ENCODE measurements around the gene SPAG16.

Gene SPAG16

DNA sequence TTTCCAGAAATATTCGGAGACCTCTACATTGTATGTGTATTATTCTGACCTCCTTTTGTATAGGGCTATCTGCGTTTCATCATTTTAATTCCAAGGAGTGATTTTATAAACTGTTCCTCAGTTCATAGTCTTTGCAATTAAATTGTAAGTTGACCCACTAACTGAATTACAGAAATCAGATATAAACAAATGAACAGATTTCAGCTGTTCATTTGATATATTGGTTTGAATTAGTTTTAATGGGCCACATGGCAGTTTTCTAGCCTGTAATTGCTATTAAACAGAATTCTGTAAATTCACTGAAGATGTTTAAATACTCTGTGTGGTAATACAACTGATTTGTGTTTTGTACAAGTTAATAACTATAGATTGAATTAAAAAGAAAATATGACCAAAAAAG is 780.2 kb downstream of the SPAG16 start:
- TF ChIP-seq ZFP30 (CRISPR knock-in tag; IDR thresholded peaks at IDR 0.05) (no peak), ZNF70 (CRISPR knock-in tag; IDR thresholded peaks at IDR 0.05) (no peak), TOX (CRISPR knock-in tag; IDR thresholded peaks at IDR 0.05; ENCODE audit: borderline replicate concordance) (no peak), PPARA (CRISPR knock-in tag; IDR thresholded peaks at IDR 0.05; ENCODE audit: borderline replicate concordance) (no peak), ESRRG (CRISPR knock-in tag; IDR thresholded peaks at IDR 0.05) (no peak), TCF4 (CRISPR knock-in tag; IDR thresholded peaks at IDR 0.05; ENCODE audit: borderline replicate concordance) (peak; percentile 41; the same call in 1 of the 2 replicates)
- TF ChIP-seq, protein P1, sequence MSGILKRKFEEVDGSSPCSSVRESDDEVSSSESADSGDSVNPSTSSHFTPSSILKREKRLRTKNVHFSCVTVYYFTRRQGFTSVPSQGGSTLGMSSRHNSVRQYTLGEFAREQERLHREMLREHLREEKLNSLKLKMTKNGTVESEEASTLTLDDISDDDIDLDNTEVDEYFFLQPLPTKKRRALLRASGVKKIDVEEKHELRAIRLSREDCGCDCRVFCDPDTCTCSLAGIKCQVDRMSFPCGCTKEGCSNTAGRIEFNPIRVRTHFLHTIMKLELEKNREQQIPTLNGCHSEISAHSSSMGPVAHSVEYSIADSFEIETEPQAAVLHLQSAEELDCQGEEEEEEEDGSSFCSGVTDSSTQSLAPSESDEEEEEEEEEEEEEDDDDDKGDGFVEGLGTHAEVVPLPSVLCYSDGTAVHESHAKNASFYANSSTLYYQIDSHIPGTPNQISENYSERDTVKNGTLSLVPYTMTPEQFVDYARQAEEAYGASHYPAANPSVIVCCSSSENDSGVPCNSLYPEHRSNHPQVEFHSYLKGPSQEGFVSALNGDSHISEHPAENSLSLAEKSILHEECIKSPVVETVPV (CRISPR knock-in tag; IDR thresholded peaks at IDR 0.05): no peak
- no peak for ATAC-seq

DNA sequence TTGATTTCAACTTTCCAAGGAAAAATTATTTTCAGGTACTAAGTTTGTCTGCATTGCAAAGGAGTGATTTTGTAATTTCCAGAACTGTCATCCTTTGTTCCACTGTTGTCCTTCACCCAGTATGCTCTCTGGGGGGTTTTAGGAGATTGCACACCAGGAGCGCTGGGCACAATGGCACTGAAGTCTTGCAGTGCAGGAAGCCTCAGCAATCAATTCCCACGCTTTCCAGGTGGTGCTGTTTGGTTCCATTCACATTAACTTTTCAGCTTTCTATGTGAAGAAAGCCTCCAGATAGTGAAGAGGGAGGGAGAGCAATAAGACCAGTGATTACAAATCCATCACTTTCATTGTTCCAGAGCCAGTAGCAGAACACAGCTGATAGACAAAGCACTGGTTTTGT is 782.6 kb downstream of the SPAG16 start:
- no peak for TF ChIP-seq BACH2 (CRISPR knock-in tag; IDR thresholded peaks at IDR 0.05; ENCODE audit: borderline replicate concordance)
- TF ChIP-seq ZNF565 (CRISPR knock-in tag; conservative IDR thresholded peaks at IDR 0.05; ENCODE audit: low read depth): no peak
- no peak for TF ChIP-seq ZFP30 (CRISPR knock-in tag; IDR thresholded peaks at IDR 0.05)
- TF ChIP-seq CSDC2 (CRISPR knock-in tag; IDR thresholded peaks at IDR 0.05): no peak
- TF ChIP-seq SNAI2 (CRISPR knock-in tag; IDR thresholded peaks at IDR 0.05): no peak
- TF ChIP-seq GLIS3 (CRISPR knock-in tag; IDR thresholded peaks at IDR 0.05): no peak
- TF ChIP-seq ZC3H10 (CRISPR knock-in tag; IDR thresholded peaks at IDR 0.05): no peak
- TF ChIP-seq ARNTL (CRISPR knock-in tag; IDR thresholded peaks at IDR 0.05; ENCODE audit: borderline replicate concordance, low read depth): no peak
- no peak for TF ChIP-seq OSR1 (CRISPR knock-in tag; IDR thresholded peaks at IDR 0.05)
- ATAC-seq: no peak

DNA sequence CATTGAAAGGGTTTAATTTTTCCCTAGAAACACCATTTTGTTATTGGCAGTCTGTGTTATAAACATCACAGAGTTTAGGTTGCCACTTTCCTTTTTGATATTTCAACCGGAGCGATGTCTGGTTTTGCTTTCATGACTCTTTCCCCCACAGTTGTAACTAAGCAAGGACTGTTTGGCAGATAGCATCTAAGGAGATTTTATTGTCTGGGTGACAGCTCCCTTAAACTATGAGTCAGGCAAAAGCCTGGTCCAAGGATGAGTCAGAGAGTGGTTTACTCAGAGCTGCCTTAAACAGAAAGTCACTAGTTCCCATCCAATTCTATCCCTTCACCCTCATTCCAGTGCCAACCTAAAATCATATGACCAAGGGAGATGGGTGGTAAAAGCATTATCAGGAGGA is 785.0 kb downstream of the SPAG16 start:
- ATAC-seq: peak; percentile 100
- peak; percentile 80; the same call in 1 of the 2 replicates for TF ChIP-seq ISL1 (CRISPR knock-in tag; IDR thresholded peaks at IDR 0.05)
- no peak for TF ChIP-seq SNAI2 (CRISPR knock-in tag; IDR thresholded peaks at IDR 0.05)
- TF ChIP-seq TOX (CRISPR knock-in tag; IDR thresholded peaks at IDR 0.05; ENCODE audit: borderline replicate concordance): peak; percentile 44; the same call in 1 of the 2 replicates

DNA sequence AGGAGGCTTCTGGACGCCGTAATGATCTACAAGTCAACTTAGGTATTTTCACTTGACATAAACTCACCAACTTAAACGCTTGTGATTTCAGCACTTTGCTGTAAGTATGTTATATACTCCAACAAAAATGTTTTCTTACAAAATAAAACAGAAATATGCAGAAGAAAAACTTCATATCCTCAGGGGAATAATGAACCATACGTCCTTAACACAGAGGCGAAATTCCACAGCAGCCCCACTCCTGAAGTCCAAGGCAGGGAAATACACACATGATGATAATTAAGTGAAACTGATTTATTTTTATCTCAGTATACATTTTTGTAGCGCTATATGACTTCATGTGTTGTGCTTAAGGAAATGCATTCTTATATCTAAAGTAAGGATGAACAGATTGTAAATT is 791.2 kb downstream of the SPAG16 start:
- TF ChIP-seq ISL1 (CRISPR knock-in tag; IDR thresholded peaks at IDR 0.05) (no peak), TCF4 (CRISPR knock-in tag; IDR thresholded peaks at IDR 0.05; ENCODE audit: borderline replicate concordance) (no peak), GLIS3 (CRISPR knock-in tag; IDR thresholded peaks at IDR 0.05) (no peak), ARNTL (CRISPR knock-in tag; IDR thresholded peaks at IDR 0.05; ENCODE audit: borderline replicate concordance, low read depth) (no peak), SNAI2 (CRISPR knock-in tag; IDR thresholded peaks at IDR 0.05) (no peak)
- TF ChIP-seq, protein P2, sequence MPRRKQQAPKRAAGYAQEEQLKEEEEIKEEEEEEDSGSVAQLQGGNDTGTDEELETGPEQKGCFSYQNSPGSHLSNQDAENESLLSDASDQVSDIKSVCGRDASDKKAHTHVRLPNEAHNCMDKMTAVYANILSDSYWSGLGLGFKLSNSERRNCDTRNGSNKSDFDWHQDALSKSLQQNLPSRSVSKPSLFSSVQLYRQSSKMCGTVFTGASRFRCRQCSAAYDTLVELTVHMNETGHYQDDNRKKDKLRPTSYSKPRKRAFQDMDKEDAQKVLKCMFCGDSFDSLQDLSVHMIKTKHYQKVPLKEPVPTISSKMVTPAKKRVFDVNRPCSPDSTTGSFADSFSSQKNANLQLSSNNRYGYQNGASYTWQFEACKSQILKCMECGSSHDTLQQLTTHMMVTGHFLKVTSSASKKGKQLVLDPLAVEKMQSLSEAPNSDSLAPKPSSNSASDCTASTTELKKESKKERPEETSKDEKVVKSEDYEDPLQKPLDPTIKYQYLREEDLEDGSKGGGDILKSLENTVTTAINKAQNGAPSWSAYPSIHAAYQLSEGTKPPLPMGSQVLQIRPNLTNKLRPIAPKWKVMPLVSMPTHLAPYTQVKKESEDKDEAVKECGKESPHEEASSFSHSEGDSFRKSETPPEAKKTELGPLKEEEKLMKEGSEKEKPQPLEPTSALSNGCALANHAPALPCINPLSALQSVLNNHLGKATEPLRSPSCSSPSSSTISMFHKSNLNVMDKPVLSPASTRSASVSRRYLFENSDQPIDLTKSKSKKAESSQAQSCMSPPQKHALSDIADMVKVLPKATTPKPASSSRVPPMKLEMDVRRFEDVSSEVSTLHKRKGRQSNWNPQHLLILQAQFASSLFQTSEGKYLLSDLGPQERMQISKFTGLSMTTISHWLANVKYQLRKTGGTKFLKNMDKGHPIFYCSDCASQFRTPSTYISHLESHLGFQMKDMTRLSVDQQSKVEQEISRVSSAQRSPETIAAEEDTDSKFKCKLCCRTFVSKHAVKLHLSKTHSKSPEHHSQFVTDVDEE (CRISPR knock-in tag; IDR thresholded peaks at IDR 0.05): no peak
- no peak for ATAC-seq

DNA sequence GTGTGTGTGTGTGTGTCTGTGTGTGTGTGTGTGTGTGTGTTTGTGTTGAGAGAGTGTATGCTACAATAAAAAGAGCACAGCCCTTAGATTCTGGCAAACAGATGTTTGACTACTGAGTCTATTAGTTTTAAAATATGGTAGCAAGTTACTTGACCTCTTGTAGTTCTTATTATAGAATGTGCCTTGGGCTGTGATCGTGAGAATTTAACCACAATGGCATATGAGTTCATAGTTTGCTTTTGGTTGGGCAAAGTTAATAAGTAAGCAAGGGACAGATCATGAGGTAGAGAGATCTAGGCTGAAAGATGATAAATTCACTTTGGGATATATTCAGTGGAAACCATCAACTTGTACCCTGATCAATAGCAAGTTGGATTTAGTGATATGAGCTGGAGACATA is 792.3 kb downstream of the SPAG16 start:
- TF ChIP-seq PPARA (CRISPR knock-in tag; IDR thresholded peaks at IDR 0.05; ENCODE audit: borderline replicate concordance) (no peak), ISL1 (CRISPR knock-in tag; IDR thresholded peaks at IDR 0.05) (no peak), ZNF8 (CRISPR knock-in tag; IDR thresholded peaks at IDR 0.05) (no peak), ZFP3 (CRISPR knock-in tag; IDR thresholded peaks at IDR 0.05) (no peak), ZC3H10 (CRISPR knock-in tag; IDR thresholded peaks at IDR 0.05) (no peak)
- TF ChIP-seq, protein P2 (CRISPR knock-in tag; IDR thresholded peaks at IDR 0.05): no peak
- ATAC-seq: no peak
